ENCODE results near the gene SPDEF. TPM values are rescaled to one million over a fixed set of nuclear protein-coding genes. Genes with fewer than 3 reads are reported as not detected.

The SPDEF gene
- total RNA-seq, 1 donor from 2014 or later: not detected

GRCh38 chr6:34496103-34496685, 59.9 kb downstream of the SPDEF start:
- TF ChIP-seq, protein P1, sequence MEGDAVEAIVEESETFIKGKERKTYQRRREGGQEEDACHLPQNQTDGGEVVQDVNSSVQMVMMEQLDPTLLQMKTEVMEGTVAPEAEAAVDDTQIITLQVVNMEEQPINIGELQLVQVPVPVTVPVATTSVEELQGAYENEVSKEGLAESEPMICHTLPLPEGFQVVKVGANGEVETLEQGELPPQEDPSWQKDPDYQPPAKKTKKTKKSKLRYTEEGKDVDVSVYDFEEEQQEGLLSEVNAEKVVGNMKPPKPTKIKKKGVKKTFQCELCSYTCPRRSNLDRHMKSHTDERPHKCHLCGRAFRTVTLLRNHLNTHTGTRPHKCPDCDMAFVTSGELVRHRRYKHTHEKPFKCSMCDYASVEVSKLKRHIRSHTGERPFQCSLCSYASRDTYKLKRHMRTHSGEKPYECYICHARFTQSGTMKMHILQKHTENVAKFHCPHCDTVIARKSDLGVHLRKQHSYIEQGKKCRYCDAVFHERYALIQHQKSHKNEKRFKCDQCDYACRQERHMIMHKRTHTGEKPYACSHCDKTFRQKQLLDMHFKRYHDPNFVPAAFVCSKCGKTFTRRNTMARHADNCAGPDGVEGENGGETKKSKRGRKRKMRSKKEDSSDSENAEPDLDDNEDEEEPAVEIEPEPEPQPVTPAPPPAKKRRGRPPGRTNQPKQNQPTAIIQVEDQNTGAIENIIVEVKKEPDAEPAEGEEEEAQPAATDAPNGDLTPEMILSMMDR (IDR thresholded peaks at IDR 0.05; ENCODE audit: partially characterized antibody, unreplicated experiment): no peak
- no peak for DNase-seq
- H3K9me3 Mint-ChIP-seq (ENCODE audit: unreplicated experiment): peaks cover 6% of the 10 kb centered on the region
- peaks cover 2% of the 10 kb centered on the region for H3K27me3 Mint-ChIP-seq (ENCODE audit: unreplicated experiment)
- no peak overlapping the region for H3K27ac Mint-ChIP-seq (ENCODE audit: unreplicated experiment)
- H3K4me1 Mint-ChIP-seq (ENCODE audit: low read depth, unreplicated experiment): no peaks in the 10 kb centered on the region
- H3K4me3 Mint-ChIP-seq (ENCODE audit: unreplicated experiment): no peak overlapping the region
- H3K36me3 Mint-ChIP-seq (ENCODE audit: unreplicated experiment): peaks cover 9% of the 10 kb centered on the region

DNA sequence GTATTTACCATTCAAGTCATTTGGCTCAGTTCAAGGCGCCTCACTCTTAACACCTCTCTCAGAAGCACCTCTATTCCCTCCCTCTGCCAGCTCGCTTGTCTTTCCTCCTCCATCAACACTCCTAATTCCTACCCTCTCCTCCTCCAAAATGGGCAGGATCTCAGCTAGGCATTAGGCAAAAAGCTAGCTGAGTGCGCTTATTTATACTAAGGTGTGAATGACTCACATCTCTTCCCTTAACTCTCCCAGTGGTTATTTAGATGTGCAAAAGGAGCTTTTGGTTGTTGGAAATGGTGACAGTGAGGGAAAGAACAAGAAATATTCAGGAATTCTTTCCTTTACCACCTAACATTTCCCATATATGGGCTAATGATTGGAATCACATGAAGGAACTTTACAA, 61.2 kb downstream of the SPDEF start:
- Mint-ChIP-seq H3K27me3 (ENCODE audit: unreplicated experiment) (peaks cover 2% of the 10 kb centered on the region), H3K4me3 (ENCODE audit: unreplicated experiment) (no peak overlapping the region), H3K4me1 (ENCODE audit: low read depth, unreplicated experiment) (no peaks in the 10 kb centered on the region), H3K27ac (ENCODE audit: unreplicated experiment) (no peak overlapping the region), H3K36me3 (ENCODE audit: unreplicated experiment) (no peaks in the 10 kb centered on the region), H3K9me3 (ENCODE audit: unreplicated experiment) (peaks cover 4% of the 10 kb centered on the region)
- DNase-seq: no peak
- TF ChIP-seq, protein P1 (IDR thresholded peaks at IDR 0.05; ENCODE audit: partially characterized antibody, unreplicated experiment): no peak

GRCh38 chr6:34493344-34493743, 62.8 kb downstream of the SPDEF start:
- TF ChIP-seq, protein P1 (IDR thresholded peaks at IDR 0.05; ENCODE audit: partially characterized antibody, unreplicated experiment): no peak
- no peak for DNase-seq
- Mint-ChIP-seq H3K4me3 (ENCODE audit: unreplicated experiment) (no peak overlapping the region), H3K36me3 (ENCODE audit: unreplicated experiment) (no peaks in the 10 kb centered on the region), H3K27me3 (ENCODE audit: unreplicated experiment) (peaks cover 2% of the 10 kb centered on the region), H3K27ac (ENCODE audit: unreplicated experiment) (no peak overlapping the region), H3K9me3 (ENCODE audit: unreplicated experiment) (peaks cover 4% of the 10 kb centered on the region), H3K4me1 (ENCODE audit: low read depth, unreplicated experiment) (no peaks in the 10 kb centered on the region)

- Mint-ChIP-seq H3K27me3 (ENCODE audit: unreplicated experiment) (peaks cover 2% of the 10 kb centered on the region), H3K27ac (ENCODE audit: unreplicated experiment) (no peak overlapping the region), H3K36me3 (ENCODE audit: unreplicated experiment) (no peaks in the 10 kb centered on the region), H3K9me3 (ENCODE audit: unreplicated experiment) (no peaks in the 10 kb centered on the region), H3K4me1 (ENCODE audit: low read depth, unreplicated experiment) (no peaks in the 10 kb centered on the region), H3K4me3 (ENCODE audit: unreplicated experiment) (no peak overlapping the region)
- DNase-seq: no peak
- TF ChIP-seq, protein P1 (IDR thresholded peaks at IDR 0.05; ENCODE audit: partially characterized antibody, unreplicated experiment): no peak
These were observed 65.1 kb downstream of the SPDEF start for GRCh38 chr6:34491091-34491430.

- Mint-ChIP-seq H3K4me1 (ENCODE audit: low read depth, unreplicated experiment) (no peaks in the 10 kb centered on the region), H3K4me3 (ENCODE audit: unreplicated experiment) (no peak overlapping the region), H3K27me3 (ENCODE audit: unreplicated experiment) (peaks cover 2% of the 10 kb centered on the region), H3K9me3 (ENCODE audit: unreplicated experiment) (no peaks in the 10 kb centered on the region), H3K36me3 (ENCODE audit: unreplicated experiment) (no peaks in the 10 kb centered on the region), H3K27ac (ENCODE audit: unreplicated experiment) (no peak overlapping the region)
- TF ChIP-seq, protein P1 (IDR thresholded peaks at IDR 0.05; ENCODE audit: partially characterized antibody, unreplicated experiment): no peak
- no peak for DNase-seq
These were observed 65.6 kb downstream of the SPDEF start for GRCh38 chr6:34490390-34491090.
